Measurements from ENCODE around the gene LANCL2.
"Not testable (repeated sequence)": the region's sequence is repeated elsewhere in the genome, so short reads cannot be mapped to it uniquely, and the experiment has no call there.

Gene LANCL2

DNA sequence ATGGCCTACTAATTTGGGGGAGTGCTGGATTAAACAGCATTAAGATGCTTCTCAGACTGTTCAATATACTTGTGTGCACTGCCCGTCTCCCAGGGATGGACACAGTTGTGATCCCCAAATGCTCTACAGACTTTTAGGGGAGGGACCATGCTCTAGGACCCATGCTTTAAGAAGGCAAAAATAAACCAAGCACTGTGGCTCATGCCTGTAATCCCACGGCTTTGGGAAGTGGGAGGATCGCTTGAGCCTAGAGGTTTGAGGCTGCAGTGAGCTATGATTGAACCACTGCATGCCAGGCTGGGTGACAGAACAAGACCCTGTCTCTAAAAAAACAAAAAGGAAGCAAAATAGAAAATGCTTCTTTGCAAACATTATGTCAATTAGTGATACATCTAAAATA is 104.6 kb downstream of the LANCL2 start:
- TF ChIP-seq, protein P1, sequence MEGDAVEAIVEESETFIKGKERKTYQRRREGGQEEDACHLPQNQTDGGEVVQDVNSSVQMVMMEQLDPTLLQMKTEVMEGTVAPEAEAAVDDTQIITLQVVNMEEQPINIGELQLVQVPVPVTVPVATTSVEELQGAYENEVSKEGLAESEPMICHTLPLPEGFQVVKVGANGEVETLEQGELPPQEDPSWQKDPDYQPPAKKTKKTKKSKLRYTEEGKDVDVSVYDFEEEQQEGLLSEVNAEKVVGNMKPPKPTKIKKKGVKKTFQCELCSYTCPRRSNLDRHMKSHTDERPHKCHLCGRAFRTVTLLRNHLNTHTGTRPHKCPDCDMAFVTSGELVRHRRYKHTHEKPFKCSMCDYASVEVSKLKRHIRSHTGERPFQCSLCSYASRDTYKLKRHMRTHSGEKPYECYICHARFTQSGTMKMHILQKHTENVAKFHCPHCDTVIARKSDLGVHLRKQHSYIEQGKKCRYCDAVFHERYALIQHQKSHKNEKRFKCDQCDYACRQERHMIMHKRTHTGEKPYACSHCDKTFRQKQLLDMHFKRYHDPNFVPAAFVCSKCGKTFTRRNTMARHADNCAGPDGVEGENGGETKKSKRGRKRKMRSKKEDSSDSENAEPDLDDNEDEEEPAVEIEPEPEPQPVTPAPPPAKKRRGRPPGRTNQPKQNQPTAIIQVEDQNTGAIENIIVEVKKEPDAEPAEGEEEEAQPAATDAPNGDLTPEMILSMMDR (IDR thresholded peaks at IDR 0.05; ENCODE audit: borderline replicate concordance, insufficient read depth, low read depth, low read length), result no peak
- H3K4me3 ChIP-seq (ENCODE audit: low read depth, low read length), result no peak overlapping the region

DNA sequence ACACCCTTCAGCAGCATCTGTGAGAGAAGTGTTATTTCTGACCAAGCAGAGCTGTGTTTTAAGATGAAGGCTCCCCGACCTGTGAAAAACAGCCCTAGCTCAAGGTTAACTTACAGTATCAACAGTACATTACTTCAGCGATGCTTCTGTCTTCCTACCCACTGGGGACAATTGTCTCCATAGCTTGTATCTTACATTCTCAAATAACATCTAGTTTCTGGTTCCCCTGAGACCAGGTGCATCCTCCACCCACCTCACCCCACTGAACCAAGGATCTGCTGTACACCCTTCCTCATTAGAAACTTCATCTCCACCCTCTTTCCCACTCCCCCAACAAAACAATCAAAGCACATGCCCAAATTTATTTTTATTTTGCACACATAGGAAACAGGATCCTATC is 105.1 kb downstream of the LANCL2 start:
- TF ChIP-seq, protein P1 (IDR thresholded peaks at IDR 0.05; ENCODE audit: borderline replicate concordance, insufficient read depth, low read depth, low read length), result no peak
- H3K4me3 ChIP-seq (ENCODE audit: low read depth, low read length), result no peak overlapping the region

DNA sequence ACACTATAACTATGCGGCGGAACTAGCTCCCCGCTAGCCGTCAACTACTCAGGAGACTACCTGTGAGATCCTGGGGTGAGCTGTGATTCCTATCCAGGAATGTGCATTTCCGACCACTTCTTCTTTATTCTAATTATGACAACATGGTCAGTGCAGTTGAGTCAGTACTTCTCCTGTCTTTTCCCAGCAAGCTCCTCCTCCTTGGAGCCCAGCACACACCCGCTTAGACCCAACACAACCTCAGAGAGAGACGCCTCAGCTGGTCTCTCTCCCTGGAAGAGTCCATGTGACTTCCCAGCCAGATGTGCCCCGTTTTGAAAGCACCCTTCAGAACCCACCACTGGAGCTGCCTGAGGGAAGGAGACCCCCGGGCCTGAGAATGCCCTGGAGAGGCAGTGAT is 106.5 kb downstream of the LANCL2 start:
- H3K4me3 ChIP-seq (ENCODE audit: low read depth, low read length), result not testable (repeated sequence)

DNA sequence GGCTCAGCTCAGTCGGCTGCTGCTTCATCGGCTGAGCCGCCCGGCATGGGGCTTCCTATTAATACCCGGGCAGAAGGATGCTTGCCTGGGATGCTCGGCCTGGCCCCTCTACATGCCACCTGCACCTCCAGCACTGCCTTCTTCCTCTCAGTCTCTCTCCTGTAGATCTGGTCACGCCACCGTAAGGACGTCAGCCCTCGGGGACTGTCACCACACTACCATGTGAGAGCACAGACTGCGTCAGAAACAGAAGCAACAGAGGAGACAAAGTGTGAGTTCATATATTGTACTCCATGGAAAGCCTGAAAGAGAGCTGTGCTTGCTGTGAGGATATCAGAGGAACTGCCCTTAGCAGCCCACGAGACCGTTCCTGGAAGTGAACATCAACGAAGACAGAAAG is 107.3 kb downstream of the LANCL2 start:
- not testable (repeated sequence) for H3K4me3 ChIP-seq (ENCODE audit: low read depth, low read length)

DNA sequence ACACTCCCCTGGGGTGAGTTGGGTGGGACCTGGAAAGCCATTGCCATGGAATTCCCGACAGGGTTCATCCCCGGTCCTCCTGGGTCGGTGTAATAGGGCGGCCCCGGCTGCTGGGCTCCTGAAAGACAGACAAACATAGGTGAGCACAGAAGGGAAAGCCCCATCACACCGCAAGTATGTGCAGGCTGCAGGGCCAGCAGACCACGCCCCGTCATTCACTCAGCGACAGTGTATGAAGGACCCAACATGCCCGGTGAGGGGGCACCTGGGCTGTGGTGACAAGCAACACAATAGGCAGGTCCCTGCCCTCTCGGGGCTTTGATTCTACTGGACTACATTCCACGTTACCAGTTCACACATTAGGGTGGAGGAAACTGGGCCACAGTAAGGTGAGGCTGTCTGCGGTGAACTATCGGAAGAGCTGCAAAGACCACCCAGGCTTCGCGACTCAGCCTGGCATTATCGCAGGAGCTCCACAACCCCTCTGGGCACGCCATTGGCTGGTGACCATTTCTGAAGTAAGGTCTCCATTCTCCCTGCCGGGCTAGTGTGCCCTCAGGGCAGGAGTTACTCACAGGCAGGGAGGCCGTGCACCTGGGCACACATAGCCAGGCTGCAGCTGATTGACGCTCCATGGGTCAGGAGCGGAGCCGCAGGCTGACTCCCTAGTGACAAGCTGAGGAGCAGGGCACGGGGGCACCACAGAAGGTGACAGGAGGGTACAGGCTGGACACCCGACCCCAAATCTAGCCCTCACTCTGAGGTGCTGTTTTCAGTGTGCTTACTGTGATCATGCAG is 108.0 kb downstream of the LANCL2 start:
- TF ChIP-seq, protein P1 (IDR thresholded peaks at IDR 0.05; ENCODE audit: borderline replicate concordance, insufficient read depth, low read depth, low read length), result no peak

DNA sequence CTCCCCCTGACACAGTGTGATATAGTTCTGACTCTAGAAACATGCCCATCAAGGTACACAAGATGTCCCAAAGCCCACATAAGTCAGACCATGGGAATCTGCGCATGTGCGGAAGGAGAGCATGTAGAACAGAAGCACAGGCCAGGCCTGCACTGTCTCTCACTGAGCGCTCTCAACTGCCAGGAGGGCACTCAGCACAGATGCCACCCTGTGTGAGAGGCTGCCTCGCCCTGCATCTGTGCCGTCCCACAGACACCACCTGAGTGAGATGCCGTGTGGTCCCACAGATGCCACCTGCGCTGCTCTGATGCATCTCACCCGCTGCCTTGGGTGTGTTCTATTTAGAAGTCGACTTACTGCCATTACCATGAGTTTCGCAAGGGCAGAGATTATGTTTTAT is 108.8 kb downstream of the LANCL2 start:
- no peak overlapping the region for H3K4me3 ChIP-seq (ENCODE audit: low read depth, low read length)
- TF ChIP-seq, protein P1 (IDR thresholded peaks at IDR 0.05; ENCODE audit: borderline replicate concordance, insufficient read depth, low read depth, low read length), result no peak

More for the DNA sequence above, 108.0 kb downstream of the LANCL2 start:
- no peak overlapping the region for H3K4me3 ChIP-seq (ENCODE audit: low read depth, low read length)

DNA sequence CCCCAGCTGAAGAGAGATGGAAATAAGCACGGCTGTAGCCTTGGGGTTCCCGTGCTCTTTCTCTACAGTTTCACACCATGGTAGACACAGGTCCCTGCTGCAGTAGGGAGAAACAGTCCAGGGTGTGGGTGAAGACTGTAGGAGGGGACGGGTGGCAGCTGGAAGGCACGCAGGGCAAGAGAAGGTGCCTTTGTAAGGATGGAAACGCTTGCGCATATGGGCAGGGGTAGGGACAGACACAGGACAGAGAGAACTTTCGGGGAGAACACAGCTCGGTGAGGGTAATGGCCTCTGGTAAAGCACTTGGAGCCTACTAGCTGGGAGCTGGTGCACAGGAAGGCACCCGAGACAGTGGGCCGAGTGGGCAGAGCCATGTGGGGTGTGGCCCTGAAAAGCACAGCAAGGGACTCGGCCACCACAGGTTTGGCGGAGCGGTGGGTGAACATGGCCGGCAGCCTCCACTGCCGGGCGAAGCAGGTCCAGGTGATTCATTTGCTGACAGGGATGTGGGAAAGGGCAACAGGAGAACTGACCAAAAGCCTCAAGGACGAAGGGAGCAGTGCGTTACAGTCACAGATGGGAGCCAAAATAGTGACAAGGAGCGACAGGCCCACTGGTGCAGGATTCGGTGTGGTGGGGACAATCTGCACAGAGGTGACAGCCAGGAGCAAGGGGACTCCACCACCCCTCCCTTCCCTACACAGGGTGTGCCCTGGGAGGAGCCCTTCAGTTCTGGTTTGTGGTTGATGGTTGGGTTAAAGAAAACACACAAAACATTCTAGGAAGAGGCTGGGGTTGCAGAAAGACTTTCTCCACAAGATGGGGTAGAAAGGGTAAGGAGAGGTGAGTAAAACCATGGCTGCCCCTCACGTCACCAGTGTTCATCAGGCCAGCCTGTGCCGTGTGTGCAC is 110.1 kb downstream of the LANCL2 start:
- TF ChIP-seq, protein P1 (IDR thresholded peaks at IDR 0.05; ENCODE audit: borderline replicate concordance, insufficient read depth, low read depth, low read length), result no peak
- H3K4me3 ChIP-seq (ENCODE audit: low read depth, low read length), result no peak overlapping the region

All from GM12875 (cell line).